NCI-H1417 (cell line): Measurements from ENCODE around the gene CD59.

Experiments
- DNase-seq, 3 experiments: peaks; one replicate each; lab custom pipeline; 2025; lab: John Stamatoyannopoulos, UW

Gene CD59

GRCh38 chr11:33736148-33736812 is at the start of gene CD59:
Gene CD59 (minus strand): TSS chr11:33736423. CDS start chr11:33722445, 13,978 bp downstream.
- peak; percentile 85 to 96 (median 92) for DNase-seq

DNA sequence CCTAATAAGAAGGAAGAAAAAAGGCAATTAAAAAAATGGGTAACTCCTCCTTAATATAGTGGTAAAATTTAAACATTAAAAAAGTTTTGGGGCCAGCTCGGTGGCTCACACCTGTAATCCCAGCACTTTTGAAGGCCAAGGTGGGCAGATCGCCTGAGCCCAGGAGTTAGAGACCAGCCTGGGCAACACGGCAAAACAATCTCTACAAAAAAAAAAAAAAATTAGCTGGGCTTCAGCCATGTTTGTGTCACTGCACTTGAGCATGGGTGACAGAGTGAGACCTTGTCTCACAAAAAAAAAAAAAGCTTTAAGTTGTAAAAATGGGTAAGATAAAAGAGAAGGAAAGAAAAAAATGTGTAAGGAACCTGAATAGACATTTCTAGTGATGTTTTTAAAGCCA is 49.4 kb upstream of the CD59 start:
- no peak for DNase-seq

GRCh38 chr11:33779849-33780528 is 43.8 kb upstream of the CD59 start:
- DNase-seq = no peak

- peak in 1 of 3 experiments; percentile 73 for DNase-seq
Observed at GRCh38 chr11:33778675-33779074, 42.5 kb upstream of the CD59 start.

GRCh38 chr11:33777906-33778305 is 41.7 kb upstream of the CD59 start:
- DNase-seq = peak in 1 of 3 experiments; percentile 45

GRCh38 chr11:33775832-33776470 is 39.7 kb upstream of the CD59 start:
- DNase-seq = peak in 1 of 3 experiments; percentile 5

GRCh38 chr11:33775467-33775807 is 39.2 kb upstream of the CD59 start:
- DNase-seq = no peak

GRCh38 chr11:33774736-33775466 is 38.7 kb upstream of the CD59 start:
- DNase-seq = peak in 1 of 3 experiments; percentile 54

- DNase-seq = peak; percentile 88 to 93 (median 93)
Observed at GRCh38 chr11:33773987-33774735, 37.9 kb upstream of the CD59 start, which contains the start of gene FBXO3. Gene FBXO3 (minus strand): TSS chr11:33774520. CDS start chr11:33774497, 23 bp downstream.

DNA sequence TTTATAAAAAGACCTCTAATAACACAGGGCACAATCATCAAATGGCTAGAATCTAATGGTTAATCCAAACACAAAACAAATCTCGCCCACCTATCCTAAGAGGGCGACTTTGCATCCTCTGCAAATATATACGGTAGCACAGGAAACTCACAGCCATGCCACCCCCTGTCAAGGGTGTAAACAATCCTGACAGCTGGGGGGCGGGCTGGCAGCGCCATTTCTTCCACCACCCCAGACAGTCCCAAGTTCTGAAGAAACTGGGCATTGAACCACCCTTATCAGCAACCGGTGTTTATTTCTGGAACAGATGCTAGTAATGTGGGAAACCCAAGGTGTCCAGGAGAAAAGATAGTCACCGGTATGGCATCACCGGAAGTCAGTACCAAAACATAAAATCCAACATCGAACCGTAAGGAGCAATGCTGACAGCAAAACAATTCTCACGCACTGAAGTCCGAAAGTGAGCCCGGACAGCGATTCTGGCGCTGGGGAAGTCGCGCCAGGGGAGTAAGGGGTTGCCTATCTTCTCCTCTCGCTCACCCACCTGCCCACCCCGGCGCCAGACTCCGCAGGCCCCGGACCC is 37.3 kb upstream of the CD59 start:
- DNase-seq = peak in 1 of 3 experiments; percentile 55

DNA sequence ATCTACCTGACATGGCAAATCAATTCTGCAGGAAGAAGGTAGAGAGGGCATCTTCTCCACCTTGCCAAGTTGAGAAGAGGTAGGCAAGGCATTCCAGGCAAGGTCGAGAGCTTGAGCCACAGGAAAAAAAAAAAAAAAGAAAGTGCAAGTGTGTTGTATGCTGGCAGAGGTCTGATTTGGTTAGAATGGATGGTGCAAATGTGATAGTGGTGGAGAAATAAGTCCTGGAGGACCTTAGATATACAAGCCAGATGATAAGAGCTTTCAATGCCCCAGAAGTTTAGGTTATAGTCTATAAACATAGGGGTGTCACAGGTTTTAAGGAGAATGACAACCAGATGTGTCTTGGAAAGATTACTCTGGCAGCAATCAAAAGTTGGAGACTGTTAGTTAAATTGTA is 36.6 kb upstream of the CD59 start:
- DNase-seq = no peak

- no peak for DNase-seq
Observed at GRCh38 chr11:33772300-33772699, 36.1 kb upstream of the CD59 start.

DNA sequence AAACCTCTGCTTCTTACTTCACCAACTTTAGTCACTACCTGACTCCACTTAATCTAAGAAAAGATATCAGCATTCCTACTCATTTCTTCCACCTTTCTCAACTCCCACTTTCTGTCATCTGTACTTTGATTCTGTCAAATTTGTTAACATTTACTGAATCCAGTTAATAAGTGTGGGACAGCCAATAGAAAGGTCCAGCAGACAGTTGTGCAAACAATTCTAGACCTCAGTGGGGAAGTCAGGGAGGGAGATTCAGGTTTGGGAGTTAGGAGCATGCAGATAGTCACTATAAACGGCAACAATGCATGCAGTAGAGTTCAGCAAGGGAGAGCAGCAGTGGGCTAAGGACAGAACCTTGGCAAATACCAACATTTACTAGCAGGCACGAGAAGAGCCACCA is 34.0 kb upstream of the CD59 start:
- no peak for DNase-seq

DNA sequence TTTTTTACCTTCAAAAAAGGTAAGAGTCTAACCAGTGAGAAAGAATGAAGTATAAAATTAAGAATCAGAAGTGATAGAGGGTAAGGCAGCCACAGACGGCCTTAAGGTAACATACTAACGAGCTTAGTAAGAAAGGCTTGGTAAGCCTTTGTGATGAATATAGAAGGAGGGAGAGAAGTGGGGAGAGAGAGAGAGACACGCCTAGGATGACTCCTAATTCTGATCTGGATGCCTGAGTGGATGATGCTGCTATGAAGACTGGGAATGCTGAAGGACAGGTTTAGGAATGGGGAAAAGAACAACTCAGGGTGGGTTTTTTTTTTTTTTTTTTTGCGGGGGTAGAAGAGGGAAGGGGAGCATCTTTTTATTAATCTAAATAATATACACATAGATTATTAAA is 33.3 kb upstream of the CD59 start:
- DNase-seq = no peak

DNA sequence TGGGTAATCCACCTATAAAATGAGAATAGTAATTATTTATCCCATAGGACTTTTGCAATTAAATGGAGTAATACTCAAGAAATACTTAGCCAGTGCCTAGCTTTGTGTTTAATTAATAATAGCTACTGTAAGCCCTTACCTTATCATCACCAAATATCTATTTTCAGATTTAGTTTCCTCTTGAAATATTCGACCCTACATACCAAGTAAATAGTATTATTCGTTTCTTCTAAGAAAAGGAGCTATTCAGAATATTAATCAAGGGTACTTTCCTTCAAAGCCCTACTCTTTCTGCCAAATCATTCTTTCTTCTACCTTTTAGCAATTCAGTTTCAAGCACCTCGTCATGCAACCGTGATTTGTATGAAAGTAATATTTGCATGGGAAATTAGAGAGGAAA is 31.4 kb upstream of the CD59 start:
- DNase-seq = no peak

DNA sequence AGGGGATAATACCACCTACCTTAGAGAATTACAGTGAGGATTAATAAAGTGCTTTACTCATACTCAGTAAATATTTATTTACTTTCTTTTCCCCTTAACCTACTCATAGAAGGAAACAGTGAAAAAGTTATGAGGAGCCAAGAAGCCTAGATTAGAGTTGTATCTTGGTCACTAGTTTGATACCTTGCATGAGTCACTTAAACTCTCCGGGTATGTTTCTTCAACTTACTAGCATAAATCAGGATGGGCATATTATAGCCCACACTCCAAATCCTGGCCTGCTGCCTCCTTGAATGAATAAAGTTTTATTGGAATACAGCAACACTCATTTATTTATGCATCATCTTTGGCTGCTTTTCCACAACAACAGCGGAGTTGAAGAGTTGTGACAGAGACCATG is 29.9 kb upstream of the CD59 start:
- DNase-seq = no peak

DNA sequence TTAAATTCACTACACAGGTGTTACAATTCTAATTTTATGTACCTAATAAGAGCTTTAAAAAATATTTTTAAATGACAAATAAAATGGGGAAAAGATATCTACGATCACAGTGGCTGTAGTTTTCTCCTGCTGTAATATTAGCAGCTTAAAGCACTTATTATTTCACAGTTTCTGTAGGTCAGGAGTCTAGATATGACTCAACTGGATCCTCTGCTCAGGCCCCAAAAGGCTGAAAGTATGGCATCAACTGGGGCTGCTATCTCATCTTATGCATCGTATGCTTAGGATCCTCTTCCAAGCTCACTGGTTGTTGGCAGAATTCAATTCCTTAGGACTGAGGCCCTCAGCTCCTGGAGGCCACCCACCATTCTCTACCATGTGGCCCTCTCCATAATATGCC is 25.2 kb upstream of the CD59 start:
- DNase-seq = no peak

DNA sequence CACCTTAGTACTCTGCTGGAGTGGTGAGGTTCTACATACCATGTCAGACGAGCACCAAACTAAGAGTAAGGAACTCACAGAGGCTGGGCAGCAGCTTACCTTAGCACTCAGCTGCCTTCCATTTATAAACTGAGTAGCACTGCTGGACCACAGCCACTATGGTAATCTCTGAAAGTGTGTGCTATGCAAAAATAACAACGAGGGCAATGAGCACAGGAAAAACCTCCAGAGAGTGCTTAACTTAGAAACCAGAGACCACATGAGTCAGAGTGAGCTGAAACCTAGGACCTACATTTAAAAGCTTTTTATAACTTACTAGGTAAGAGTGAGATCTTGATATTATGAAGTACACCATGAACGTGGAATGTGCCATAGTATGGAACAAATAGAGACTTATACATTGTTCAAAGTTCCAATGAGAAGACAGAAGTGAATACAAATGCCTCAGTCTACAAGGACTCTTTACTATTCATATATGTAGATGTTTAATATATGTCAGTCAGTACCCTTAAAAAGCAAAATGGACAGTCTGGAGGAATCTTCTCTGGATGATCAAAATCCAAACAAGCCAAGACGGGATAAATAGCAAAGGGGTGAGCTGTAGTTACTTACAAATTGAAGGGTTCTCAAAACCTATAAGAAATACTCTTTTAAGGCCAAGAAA is 17.2 kb upstream of the CD59 start:
- DNase-seq = no peak

GRCh38 chr11:33751878-33752277 is 15.7 kb upstream of the CD59 start:
- DNase-seq = no peak

GRCh38 chr11:33747979-33748378 is 11.8 kb upstream of the CD59 start:
- DNase-seq = no peak

- no peak for DNase-seq
Observed at GRCh38 chr11:33743291-33743690, 7.1 kb upstream of the CD59 start.
